ENCODE results near the gene KRTAP22-1.

DNA sequence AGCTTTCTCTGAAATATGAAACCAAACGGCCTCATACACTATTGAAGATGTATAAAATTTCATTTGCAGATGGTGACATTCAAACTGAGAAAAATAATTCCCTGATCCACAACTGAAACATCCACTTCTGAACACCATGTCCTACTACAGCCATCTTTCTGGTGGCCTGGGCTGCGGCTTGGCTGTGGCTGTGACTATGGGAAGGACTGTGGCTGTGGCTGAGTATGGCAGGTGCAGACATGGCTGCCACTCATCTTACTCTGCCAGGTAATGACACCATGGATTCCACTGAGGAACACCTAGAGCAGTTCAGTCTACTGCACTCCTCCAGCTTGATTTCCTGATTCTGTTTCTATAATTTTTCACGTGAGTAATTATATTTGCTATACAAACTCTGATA is 19.6 kb downstream of the KRTAP22-1 start, which contains the start of gene KRTAP20-4:
- TF ChIP-seq MIER3 (CRISPR knock-in tag; IDR thresholded peaks at IDR 0.05; ENCODE audit: borderline replicate concordance) (no peak), KDM4B (CRISPR knock-in tag; IDR thresholded peaks at IDR 0.05) (no peak), KLF9 (CRISPR knock-in tag; IDR thresholded peaks at IDR 0.05; ENCODE audit: low read depth) (no peak)
- TF ChIP-seq, protein P1, sequence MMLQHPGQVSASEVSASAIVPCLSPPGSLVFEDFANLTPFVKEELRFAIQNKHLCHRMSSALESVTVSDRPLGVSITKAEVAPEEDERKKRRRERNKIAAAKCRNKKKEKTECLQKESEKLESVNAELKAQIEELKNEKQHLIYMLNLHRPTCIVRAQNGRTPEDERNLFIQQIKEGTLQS (CRISPR knock-in tag; IDR thresholded peaks at IDR 0.05), result no peak
- TF ChIP-seq, protein P2, sequence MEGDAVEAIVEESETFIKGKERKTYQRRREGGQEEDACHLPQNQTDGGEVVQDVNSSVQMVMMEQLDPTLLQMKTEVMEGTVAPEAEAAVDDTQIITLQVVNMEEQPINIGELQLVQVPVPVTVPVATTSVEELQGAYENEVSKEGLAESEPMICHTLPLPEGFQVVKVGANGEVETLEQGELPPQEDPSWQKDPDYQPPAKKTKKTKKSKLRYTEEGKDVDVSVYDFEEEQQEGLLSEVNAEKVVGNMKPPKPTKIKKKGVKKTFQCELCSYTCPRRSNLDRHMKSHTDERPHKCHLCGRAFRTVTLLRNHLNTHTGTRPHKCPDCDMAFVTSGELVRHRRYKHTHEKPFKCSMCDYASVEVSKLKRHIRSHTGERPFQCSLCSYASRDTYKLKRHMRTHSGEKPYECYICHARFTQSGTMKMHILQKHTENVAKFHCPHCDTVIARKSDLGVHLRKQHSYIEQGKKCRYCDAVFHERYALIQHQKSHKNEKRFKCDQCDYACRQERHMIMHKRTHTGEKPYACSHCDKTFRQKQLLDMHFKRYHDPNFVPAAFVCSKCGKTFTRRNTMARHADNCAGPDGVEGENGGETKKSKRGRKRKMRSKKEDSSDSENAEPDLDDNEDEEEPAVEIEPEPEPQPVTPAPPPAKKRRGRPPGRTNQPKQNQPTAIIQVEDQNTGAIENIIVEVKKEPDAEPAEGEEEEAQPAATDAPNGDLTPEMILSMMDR (CRISPR knock-in tag; IDR thresholded peaks at IDR 0.05), result no peak
- TF ChIP-seq, protein P3, sequence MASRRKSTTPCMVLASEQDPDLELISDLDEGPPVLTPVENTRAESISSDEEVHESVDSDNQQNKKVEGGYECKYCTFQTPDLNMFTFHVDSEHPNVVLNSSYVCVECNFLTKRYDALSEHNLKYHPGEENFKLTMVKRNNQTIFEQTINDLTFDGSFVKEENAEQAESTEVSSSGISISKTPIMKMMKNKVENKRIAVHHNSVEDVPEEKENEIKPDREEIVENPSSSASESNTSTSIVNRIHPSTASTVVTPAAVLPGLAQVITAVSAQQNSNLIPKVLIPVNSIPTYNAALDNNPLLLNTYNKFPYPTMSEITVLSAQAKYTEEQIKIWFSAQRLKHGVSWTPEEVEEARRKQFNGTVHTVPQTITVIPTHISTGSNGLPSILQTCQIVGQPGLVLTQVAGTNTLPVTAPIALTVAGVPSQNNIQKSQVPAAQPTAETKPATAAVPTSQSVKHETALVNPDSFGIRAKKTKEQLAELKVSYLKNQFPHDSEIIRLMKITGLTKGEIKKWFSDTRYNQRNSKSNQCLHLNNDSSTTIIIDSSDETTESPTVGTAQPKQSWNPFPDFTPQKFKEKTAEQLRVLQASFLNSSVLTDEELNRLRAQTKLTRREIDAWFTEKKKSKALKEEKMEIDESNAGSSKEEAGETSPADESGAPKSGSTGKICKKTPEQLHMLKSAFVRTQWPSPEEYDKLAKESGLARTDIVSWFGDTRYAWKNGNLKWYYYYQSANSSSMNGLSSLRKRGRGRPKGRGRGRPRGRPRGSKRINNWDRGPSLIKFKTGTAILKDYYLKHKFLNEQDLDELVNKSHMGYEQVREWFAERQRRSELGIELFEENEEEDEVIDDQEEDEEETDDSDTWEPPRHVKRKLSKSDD (CRISPR knock-in tag; IDR thresholded peaks at IDR 0.05; ENCODE audit: low read depth), result no peak
